H9 (cell line): ENCODE data around the gene HOXD10. TPM values are rescaled to one million over a fixed set of nuclear protein-coding genes. Genes with fewer than 3 reads are reported as not detected.
A peak's percentile ranks its signal among the peaks of the same experiment; 100 is the strongest.

Experiments used
- DNase-seq: peaks from one replicate; pipeline ENCODE4 v3.0.0-alpha.2; 2017
- H2AFZ ChIP-seq: one replicate; pipeline ENCODE4 v1.6.1; 2013; ENCODE audit warnings: mild to moderate bottlenecking, low read length, control low read depth, moderate library complexity
- H2AK5ac ChIP-seq: 2 replicates; pipeline ENCODE4 v1.6.1; 2013; ENCODE audit warnings: low read length, control low read depth, mixed read lengths; ENCODE audit not compliant: insufficient read length
- H2BK120ac ChIP-seq: one replicate; pipeline ENCODE4 v1.6.1; 2013; ENCODE audit warnings: low read depth, mild to moderate bottlenecking, low read length, control low read depth, inconsistent platforms; ENCODE audit not compliant: poor library complexity, severe bottlenecking
- H2BK12ac ChIP-seq: 2 replicates; pipeline ENCODE4 v1.6.1; 2013; ENCODE audit warnings: low read length, control low read depth, mixed read lengths, low read depth; ENCODE audit not compliant: insufficient read length
- H2BK15ac ChIP-seq: 2 replicates; pipeline ENCODE4 v1.6.1; 2013; ENCODE audit warnings: low read depth, low read length, control low read depth
- H2BK20ac ChIP-seq: one replicate; pipeline ENCODE4 v1.6.1; 2013; ENCODE audit warnings: low read depth, mild to moderate bottlenecking, low read length, control low read depth, inconsistent platforms; ENCODE audit not compliant: poor library complexity, severe bottlenecking
- H2BK5ac ChIP-seq: 2 replicates; pipeline ENCODE4 v1.6.1; 2013; ENCODE audit warnings: low read length, control low read depth, mixed read lengths; ENCODE audit not compliant: insufficient read length
- H3K14ac ChIP-seq: 2 replicates; pipeline ENCODE4 v1.6.1; 2013; ENCODE audit warnings: low read length, control low read depth; ENCODE audit not compliant: insufficient read depth
- H3K18ac ChIP-seq: 2 replicates; pipeline ENCODE4 v1.6.1; 2013; ENCODE audit warnings: low read depth, mild to moderate bottlenecking, mixed read lengths, low read length, control low read depth; ENCODE audit not compliant: insufficient read length
- H3K23ac ChIP-seq: 2 replicates; pipeline ENCODE4 v1.6.1; 2013; ENCODE audit warnings: low read length, control low read depth, mixed read lengths, low read depth; ENCODE audit not compliant: insufficient read length
- H3K23me2 ChIP-seq: 2 replicates; pipeline ENCODE4 v1.6.1; 2013; ENCODE audit warnings: low read depth, mild to moderate bottlenecking, mixed read lengths, low read length, control low read depth; ENCODE audit not compliant: insufficient read length, poor library complexity, severe bottlenecking
- H3K27ac ChIP-seq: 2 replicates; pipeline ENCODE4 v1.5.1; 2013; ENCODE audit warnings: low read length, control low read depth, mixed read lengths, low read depth; ENCODE audit not compliant: insufficient read length
- H3K27me3 ChIP-seq: 2 replicates; pipeline ENCODE4 v1.6.1; 2013; ENCODE audit warnings: low read length, control low read depth, inconsistent platforms; ENCODE audit not compliant: insufficient read depth
- H3K4ac ChIP-seq: 2 replicates; pipeline ENCODE4 v1.6.1; 2013; ENCODE audit warnings: low read depth, mild to moderate bottlenecking, control low read depth, inconsistent platforms, low read length, moderate library complexity
- H3K4me1 ChIP-seq: 2 replicates; pipeline ENCODE4 v1.6.1; 2013; ENCODE audit warnings: low read length, control low read depth, inconsistent platforms; ENCODE audit not compliant: insufficient read depth
- H3K4me2 ChIP-seq: 2 replicates; pipeline ENCODE4 v1.6.1; 2013; ENCODE audit warnings: low read length, control low read depth, mixed read lengths; ENCODE audit not compliant: insufficient read length, insufficient read depth
- H3K56ac ChIP-seq: 2 replicates; pipeline ENCODE4 v1.6.1; 2013; ENCODE audit warnings: low read depth, mild to moderate bottlenecking, mixed read lengths, low read length, control low read depth; ENCODE audit not compliant: insufficient read length
- H3K79me1 ChIP-seq: 2 replicates; pipeline ENCODE4 v1.6.1; 2013; ENCODE audit warnings: low read depth, mild to moderate bottlenecking, moderate library complexity, low read length, control low read depth, inconsistent platforms; ENCODE audit not compliant: insufficient read depth, poor library complexity, severe bottlenecking
- H3K79me2 ChIP-seq: 2 replicates; pipeline ENCODE4 v1.6.1; 2013; ENCODE audit warnings: low read length, control low read depth, inconsistent platforms; ENCODE audit not compliant: insufficient read depth
- H3K9ac ChIP-seq: 2 replicates; pipeline ENCODE4 v1.6.1; 2013; ENCODE audit warnings: low read length, control low read depth, mixed read lengths; ENCODE audit not compliant: insufficient read length; ENCODE audit errors: extremely low read depth
- H3K9me3 ChIP-seq: one replicate; pipeline ENCODE4 v1.6.1; 2013; ENCODE audit warnings: low read depth, low read length, inconsistent platforms; ENCODE audit not compliant: control insufficient read depth
- H3T11ph ChIP-seq: one replicate; pipeline ENCODE4 v1.6.1; 2013; ENCODE audit warnings: mild to moderate bottlenecking, low read length, control low read depth, inconsistent platforms
- H4K20me1 ChIP-seq: one replicate; pipeline ENCODE4 v1.6.1; 2013; ENCODE audit not compliant: control insufficient read depth, insufficient read length, insufficient read depth
- H4K5ac ChIP-seq: 2 replicates; pipeline ENCODE4 v1.6.1; 2013; ENCODE audit warnings: low read depth, mild to moderate bottlenecking, mixed read lengths, low read length, control low read depth; ENCODE audit not compliant: insufficient read length
- H4K8ac ChIP-seq: replicated peaks from 2 replicates; pipeline ENCODE4 v1.6.1; 2013; ENCODE audit warnings: low read length, control low read depth, mixed read lengths, low read depth; ENCODE audit not compliant: insufficient read length
- H4K91ac ChIP-seq: 2 replicates; pipeline ENCODE4 v1.6.1; 2013; ENCODE audit warnings: low read depth, mild to moderate bottlenecking, moderate library complexity, mixed read lengths, low read length, control low read depth; ENCODE audit not compliant: insufficient read length
- H3K27ac Mint-ChIP-seq, 3 experiments: 2 replicates in 2 of 3; 3 replicates in 1 of 3; pipeline ENCODE4 v1.8.0; 2020 to 2021; ENCODE audit warnings: mixed read lengths in 3 of 3, mild to moderate bottlenecking in 1 of 3, moderate library complexity in 1 of 3
- H3K27me3 Mint-ChIP-seq: 2 replicates; pipeline ENCODE4 v1.8.0; 2021; ENCODE audit warnings: low read depth, mild to moderate bottlenecking, moderate library complexity, mixed read lengths
- H3K36me3 Mint-ChIP-seq, 3 experiments: 2 replicates in 2 of 3; 3 replicates in 1 of 3; pipeline ENCODE4 v1.8.0; 2020 to 2021; ENCODE audit warnings: low read depth in 3 of 3, mixed read lengths in 3 of 3; ENCODE audit not compliant: insufficient read depth in 1 of 3
- H3K4me1 Mint-ChIP-seq, 2 experiments: 2 replicates each; pipeline ENCODE4 v1.8.0; 2020; ENCODE audit warnings: mixed read lengths in 2 of 2
- H3K4me3 Mint-ChIP-seq, 2 experiments: 2 replicates in 1 of 2; 3 replicates in 1 of 2; pipeline ENCODE4 v1.8.0; 2020 to 2021; ENCODE audit warnings: mild to moderate bottlenecking in 2 of 2, mixed read lengths in 2 of 2, moderate library complexity in 1 of 2
- H3K9me3 Mint-ChIP-seq, 2 experiments: 2 replicates in 1 of 2; 3 replicates in 1 of 2; pipeline ENCODE4 v1.8.0; 2020; ENCODE audit warnings: mild to moderate bottlenecking in 2 of 2, mixed read lengths in 2 of 2, moderate library complexity in 1 of 2
- CTCF ChIP-seq: fragments of 200-600 bp; sonication (generic); conservative IDR thresholded peaks from 3 replicates; pipeline ENCODE4 v1.8.0; 2021; ENCODE audit warnings: antibody characterized with exemption, mild to moderate bottlenecking
- WGBS: extraction: QIAGEN DNeasy Blood & Tissue Kit; methylation state at CpG from one replicate; pipeline ENCODE4 v1.1.7; 2013; ENCODE audit warnings: missing lambda C conversion rate, low lambda C conversion rate, mixed read lengths; ENCODE audit not compliant: insufficient read length; ENCODE audit errors: extremely low coverage; 5-methylcytosine and 5-hydroxymethylcytosine counted together
- total RNA-seq: library from RNA; stranded (reverse); gene quantifications from 2 replicates; pipeline ENCODE4 v1.2.1, GENCODE V29; 2021

The HOXD10 gene
- total RNA-seq, 1 experiment from 2014 or later, result not detected

- Histone ChIP-seq H2BK5ac (no peak overlapping the region), H4K8ac (no peak overlapping the region), H3K79me2 (no peaks in the 10 kb centered on the region), H3K9ac (no peak overlapping the region), H2BK120ac (no peak overlapping the region), H3K9me3 (no peaks in the 10 kb centered on the region), H3K4me2 (peak overlapping the region; percentile 63), H3T11ph (no peak overlapping the region), H2AK5ac (no peak overlapping the region), H3K56ac (no peak overlapping the region), H3K4me1 (peaks cover 3% of the 10 kb centered on the region; the same call in 1 of the 2 replicates), H3K79me1 (no peaks in the 10 kb centered on the region), H3K4ac (no peak overlapping the region), H3K27me3 (peaks cover 87% of the 10 kb centered on the region), H3K23me2 (peaks cover 5% of the 10 kb centered on the region), H2BK15ac (no peak overlapping the region), H4K5ac (no peak overlapping the region), H2AFZ (no peak overlapping the region), H3K23ac (no peak overlapping the region), H2BK20ac (no peak overlapping the region), H3K18ac (no peak overlapping the region), H4K91ac (no peak overlapping the region), H4K20me1 (no peaks in the 10 kb centered on the region), H3K27ac (no peak overlapping the region), H3K14ac (no peak overlapping the region), H2BK12ac (no peak overlapping the region)
- H3K4me1 Mint-ChIP-seq, result peaks cover 26 to 32% of the 10 kb centered on the region in 2 experiments
- H3K27me3 Mint-ChIP-seq, result peaks cover 99% of the 10 kb centered on the region
- no peak for TF ChIP-seq CTCF
- peak overlapping the region in 1 of 2 experiments; percentile 76; a peak in 3 of 5 replicates for H3K4me3 Mint-ChIP-seq
- no peaks in the 10 kb centered on the region; a peak in 2 of 7 replicates for H3K36me3 Mint-ChIP-seq
- no peak overlapping the region for H3K27ac Mint-ChIP-seq
- H3K9me3 Mint-ChIP-seq, result peaks cover 5 to 20% of the 10 kb centered on the region in 2 experiments
- peak; percentile 48 for DNase-seq
- no CpG with 5 or more reads among the region's 30 CpGs for WGBS
These were observed 17.3 kb upstream of the HOXD10 start for GRCh38 chr2:176099159-176099727.
